Vagina (tissue), 2 donors: Measurements from ENCODE around the gene CPAMD8. TPM values are rescaled to one million over a fixed set of nuclear protein-coding genes. Genes with fewer than 3 reads are reported as not detected.
"Not testable (repeated sequence)": the region's sequence is repeated elsewhere in the genome, so short reads cannot be mapped to it uniquely, and the experiment has no call there.

Experiments used
- DNase-seq, 2 donors: peaks; one replicate each; pipeline ENCODE4 v3.0.0-alpha.2; 2017; ENCODE audit errors: extremely low spot score in 2 of 2
- H3K27ac ChIP-seq: fragments of 200-600 bp; sonication (generic); one replicate; pipeline ENCODE4 v1.5.1; 2019
- H3K27me3 ChIP-seq: fragments of 200-600 bp; sonication (generic); one replicate; pipeline ENCODE4 v1.5.1; 2019
- H3K36me3 ChIP-seq, 2 donors: fragments of 200-600 bp; sonication (generic); one replicate each; pipeline ENCODE4 v1.5.1; 2017 to 2019
- H3K4me1 ChIP-seq: fragments of 200-600 bp; sonication (generic); one replicate; pipeline ENCODE4 v1.5.1; 2019
- H3K4me3 ChIP-seq, 2 donors: fragments of 200-600 bp; sonication (generic); 1 replicate in 1 of 2; 2 replicates in 1 of 2; pipeline ENCODE4 v1.5.1; 2016 to 2019
- H3K9me3 ChIP-seq: fragments of 200-600 bp; sonication (generic); one replicate; pipeline ENCODE4 v1.5.1; 2019
- CTCF ChIP-seq, 3 experiments: fragments of 450-650 bp in 2 of 3; fragments of 200-600 bp in 1 of 3; sonication (generic) in 1 of 3; IDR thresholded peaks; one replicate each; pipeline ENCODE4 v1.5.1; 2017 to 2019; ENCODE audit warnings: antibody characterized with exemption in 3 of 3, mild to moderate bottlenecking in 2 of 3, moderate library complexity in 2 of 3
- POLR2A ChIP-seq, 2 donors: fragments of 450-650 bp; IDR thresholded peaks; one replicate each; pipeline ENCODE4 v1.6.1; 2017; ENCODE audit warnings: antibody characterized with exemption in 2 of 2, mild to moderate bottlenecking in 2 of 2, moderate library complexity in 2 of 2
- POLR2AphosphoS5 ChIP-seq, 2 donors: sonication (generic); formaldehyde crosslinking; IDR thresholded peaks; one replicate each; pipeline ENCODE4 v1.9.0; 2017; ENCODE audit warnings: antibody characterized with exemption in 2 of 2, mild to moderate bottlenecking in 2 of 2, low read depth in 1 of 2; ENCODE audit not compliant: insufficient read depth in 1 of 2
- intact Hi-C: fragments of 100-400 bp; cut with DNase I; formaldehyde crosslinking; loops from one replicate; pipeline ENCODE4 v1.15.1; 2023
- total RNA-seq: library from RNA; depleted of rRNA; stranded (reverse); fragments of >200 nt; gene quantifications from one replicate; pipeline ENCODE4 v1.2.3, GENCODE V29; 2016

The CPAMD8 gene
- total RNA-seq, 1 donor from 2014 or later, result 16.0 TPM

GRCh38 chr19:17020385-17020784, 6.2 kb downstream of the CPAMD8 start:
- no peaks in the 10 kb centered on the region for H3K4me1 ChIP-seq
- no peaks in the 10 kb centered on the region for H3K9me3 ChIP-seq
- H3K36me3 ChIP-seq, result no peaks in the 10 kb centered on the region
- DNase-seq, result no peak
- no peaks in the 10 kb centered on the region for H3K27me3 ChIP-seq
- TF ChIP-seq POLR2A (IDR thresholded peaks at IDR 0.05), result no peak
- TF ChIP-seq POLR2AphosphoS5 (IDR thresholded peaks at IDR 0.05; ENCODE audit: insufficient read depth in 1 of 2, low read depth in 1 of 2), result no peak
- no peak for TF ChIP-seq CTCF (IDR thresholded peaks at IDR 0.05)
- no peak overlapping the region for H3K4me3 ChIP-seq
- H3K27ac ChIP-seq, result no peak overlapping the region
- intact Hi-C loops, result no loop called here

- H3K4me3 ChIP-seq, H3K4me1 ChIP-seq, H3K27ac ChIP-seq, intact Hi-C loops, DNase-seq, H3K9me3 ChIP-seq, H3K27me3 ChIP-seq, H3K36me3 ChIP-seq: not testable (repeated sequence)
Observed at GRCh38 chr19:17014212-17014861, 12.3 kb downstream of the CPAMD8 start.

- Histone ChIP-seq H3K27ac (no peak overlapping the region), H3K4me1 (no peaks in the 10 kb centered on the region), H3K9me3 (no peaks in the 10 kb centered on the region), H3K4me3 (no peak overlapping the region), H3K27me3 (no peaks in the 10 kb centered on the region), H3K36me3 (no peaks in the 10 kb centered on the region)
- TF ChIP-seq POLR2A (IDR thresholded peaks at IDR 0.05) (no peak), CTCF (IDR thresholded peaks at IDR 0.05) (no peak), POLR2AphosphoS5 (IDR thresholded peaks at IDR 0.05; ENCODE audit: insufficient read depth in 1 of 2, low read depth in 1 of 2) (no peak)
- no peak for DNase-seq
- intact Hi-C loops, result no loop called here
Observed at GRCh38 chr19:17011485-17011884, 15.1 kb downstream of the CPAMD8 start.

GRCh38 chr19:17006579-17006978, 20.0 kb downstream of the CPAMD8 start:
- TF ChIP-seq POLR2AphosphoS5 (IDR thresholded peaks at IDR 0.05; ENCODE audit: insufficient read depth in 1 of 2, low read depth in 1 of 2) (no peak), CTCF (IDR thresholded peaks at IDR 0.05) (no peak), POLR2A (IDR thresholded peaks at IDR 0.05) (no peak)
- no peaks in the 10 kb centered on the region for H3K9me3 ChIP-seq
- H3K27me3 ChIP-seq, result no peaks in the 10 kb centered on the region
- H3K36me3 ChIP-seq, result no peaks in the 10 kb centered on the region
- H3K27ac ChIP-seq, result no peak overlapping the region
- no peaks in the 10 kb centered on the region for H3K4me1 ChIP-seq
- intact Hi-C loops, result no loop called here
- no peak overlapping the region for H3K4me3 ChIP-seq
- no peak for DNase-seq

- Histone ChIP-seq H3K36me3 (no peaks in the 10 kb centered on the region), H3K27ac (no peak overlapping the region), H3K9me3 (no peaks in the 10 kb centered on the region), H3K27me3 (no peaks in the 10 kb centered on the region), H3K4me3 (no peak overlapping the region), H3K4me1 (no peaks in the 10 kb centered on the region)
- DNase-seq, result no peak
- intact Hi-C loops, result no loop called here
- TF ChIP-seq POLR2A (IDR thresholded peaks at IDR 0.05) (no peak), POLR2AphosphoS5 (IDR thresholded peaks at IDR 0.05; ENCODE audit: insufficient read depth in 1 of 2, low read depth in 1 of 2) (no peak), CTCF (IDR thresholded peaks at IDR 0.05) (no peak)
Observed at GRCh38 chr19:17005000-17005399, 21.6 kb downstream of the CPAMD8 start.
